ENCODE results near the gene TSHZ1.

Gene TSHZ1

DNA sequence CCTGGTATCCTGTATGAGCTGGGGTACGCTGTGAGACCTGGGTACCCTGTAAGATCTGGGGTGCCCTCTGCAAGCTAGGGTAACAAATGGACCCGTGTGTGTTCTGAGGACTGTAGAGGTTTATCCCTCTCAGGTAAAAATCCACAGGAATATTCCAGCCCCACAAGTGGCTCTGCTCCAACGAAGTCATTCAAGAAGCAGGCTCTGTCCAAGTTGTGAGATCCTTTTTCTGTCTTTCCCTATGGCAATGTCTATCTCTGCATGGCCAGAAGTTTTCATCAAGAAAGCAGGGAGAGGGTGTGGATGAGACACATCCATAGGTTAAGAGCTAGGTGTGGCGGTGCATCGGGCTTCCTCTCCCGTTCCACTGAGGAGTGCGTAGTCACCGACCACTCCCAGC is 44.7 kb upstream of the TSHZ1 start:
- no peaks in the 10 kb centered on the region for H3K9me3 ChIP-seq (ENCODE audit: control insufficient read depth, insufficient read depth, low read depth, low read length)
- no peaks in the 10 kb centered on the region for H3K4me1 ChIP-seq (ENCODE audit: control insufficient read depth, insufficient read depth, low read length)
- no peak overlapping the region for H3K27ac ChIP-seq (ENCODE audit: extremely low read depth, low read depth, low read length)
- CTCF ChIA-PET = no interaction called here
- POLR2A ChIA-PET = no interaction called here
- no peak overlapping the region for H3K4me3 ChIP-seq (ENCODE audit: low read depth, low read length)
- no peak for TF ChIP-seq ZNF792 (tag by site-specific recombination; IDR thresholded peaks at IDR 0.05)
- no peak for TF ChIP-seq KLF8 (tag by site-specific recombination; IDR thresholded peaks at IDR 0.05)
- TF ChIP-seq, protein P1, sequence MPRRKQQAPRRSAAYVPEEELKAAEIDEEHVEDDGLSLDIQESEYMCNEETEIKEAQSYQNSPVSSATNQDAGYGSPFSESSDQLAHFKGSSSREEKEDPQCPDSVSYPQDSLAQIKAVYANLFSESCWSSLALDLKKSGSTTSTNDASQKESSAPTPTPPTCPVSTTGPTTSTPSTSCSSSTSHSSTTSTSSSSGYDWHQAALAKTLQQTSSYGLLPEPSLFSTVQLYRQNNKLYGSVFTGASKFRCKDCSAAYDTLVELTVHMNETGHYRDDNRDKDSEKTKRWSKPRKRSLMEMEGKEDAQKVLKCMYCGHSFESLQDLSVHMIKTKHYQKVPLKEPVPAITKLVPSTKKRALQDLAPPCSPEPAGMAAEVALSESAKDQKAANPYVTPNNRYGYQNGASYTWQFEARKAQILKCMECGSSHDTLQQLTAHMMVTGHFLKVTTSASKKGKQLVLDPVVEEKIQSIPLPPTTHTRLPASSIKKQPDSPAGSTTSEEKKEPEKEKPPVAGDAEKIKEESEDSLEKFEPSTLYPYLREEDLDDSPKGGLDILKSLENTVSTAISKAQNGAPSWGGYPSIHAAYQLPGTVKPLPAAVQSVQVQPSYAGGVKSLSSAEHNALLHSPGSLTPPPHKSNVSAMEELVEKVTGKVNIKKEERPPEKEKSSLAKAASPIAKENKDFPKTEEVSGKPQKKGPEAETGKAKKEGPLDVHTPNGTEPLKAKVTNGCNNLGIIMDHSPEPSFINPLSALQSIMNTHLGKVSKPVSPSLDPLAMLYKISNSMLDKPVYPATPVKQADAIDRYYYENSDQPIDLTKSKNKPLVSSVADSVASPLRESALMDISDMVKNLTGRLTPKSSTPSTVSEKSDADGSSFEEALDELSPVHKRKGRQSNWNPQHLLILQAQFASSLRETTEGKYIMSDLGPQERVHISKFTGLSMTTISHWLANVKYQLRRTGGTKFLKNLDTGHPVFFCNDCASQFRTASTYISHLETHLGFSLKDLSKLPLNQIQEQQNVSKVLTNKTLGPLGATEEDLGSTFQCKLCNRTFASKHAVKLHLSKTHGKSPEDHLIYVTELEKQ (tag by site-specific recombination; IDR thresholded peaks at IDR 0.05; ENCODE audit: borderline replicate concordance) = no peak
- no peak for TF ChIP-seq ZBTB21 (tag by site-specific recombination; IDR thresholded peaks at IDR 0.05)
- TF ChIP-seq SP2 (tag by site-specific recombination; IDR thresholded peaks at IDR 0.05) = no peak
- TF ChIP-seq, protein P2, sequence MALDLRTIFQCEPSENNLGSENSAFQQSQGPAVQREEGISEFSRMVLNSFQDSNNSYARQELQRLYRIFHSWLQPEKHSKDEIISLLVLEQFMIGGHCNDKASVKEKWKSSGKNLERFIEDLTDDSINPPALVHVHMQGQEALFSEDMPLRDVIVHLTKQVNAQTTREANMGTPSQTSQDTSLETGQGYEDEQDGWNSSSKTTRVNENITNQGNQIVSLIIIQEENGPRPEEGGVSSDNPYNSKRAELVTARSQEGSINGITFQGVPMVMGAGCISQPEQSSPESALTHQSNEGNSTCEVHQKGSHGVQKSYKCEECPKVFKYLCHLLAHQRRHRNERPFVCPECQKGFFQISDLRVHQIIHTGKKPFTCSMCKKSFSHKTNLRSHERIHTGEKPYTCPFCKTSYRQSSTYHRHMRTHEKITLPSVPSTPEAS (tag by site-specific recombination; IDR thresholded peaks at IDR 0.05) = no peak
- no peak for TF ChIP-seq ZNF791 (tag by site-specific recombination; IDR thresholded peaks at IDR 0.05)
- TF ChIP-seq ZNF24 (tag by site-specific recombination; IDR thresholded peaks at IDR 0.05) = no peak
- TF ChIP-seq ZNF518A (tag by site-specific recombination; conservative IDR thresholded peaks at IDR 0.05; ENCODE audit: low read depth) = no peak
- no peak for TF ChIP-seq ZNF571 (tag by site-specific recombination; IDR thresholded peaks at IDR 0.05)
- no peak for TF ChIP-seq ZNF677 (tag by site-specific recombination; IDR thresholded peaks at IDR 0.05)
- H3K36me3 ChIP-seq (ENCODE audit: control insufficient read depth in 2 of 2, insufficient read depth in 1 of 2, low read length in 2 of 2) = no peaks in the 10 kb centered on the region

- H3K36me3 ChIP-seq (ENCODE audit: control insufficient read depth in 2 of 2, insufficient read depth in 1 of 2, low read length in 2 of 2) = no peaks in the 10 kb centered on the region
- CTCF ChIA-PET = no interaction called here
- TF ChIP-seq ZNF513 (tag by site-specific recombination; IDR thresholded peaks at IDR 0.05) (no peak), TCF7L2 (IDR thresholded peaks at IDR 0.05; ENCODE audit: borderline replicate concordance, low read depth, low read length) (no peak), ZNF529 (tag by site-specific recombination; IDR thresholded peaks at IDR 0.05; ENCODE audit: insufficient replicate concordance) (no peak), GLI2 (tag by site-specific recombination; IDR thresholded peaks at IDR 0.05; ENCODE audit: borderline replicate concordance, low read depth) (no peak), ZNF629 (tag by site-specific recombination; IDR thresholded peaks at IDR 0.05) (no peak), GLIS1 (tag by site-specific recombination; IDR thresholded peaks at IDR 0.05) (no peak), SP3 (tag by site-specific recombination; IDR thresholded peaks at IDR 0.05) (no peak), ZNF596 (tag by site-specific recombination; IDR thresholded peaks at IDR 0.05) (no peak), ZNF335 (tag by site-specific recombination; conservative IDR thresholded peaks at IDR 0.05) (no peak)
- TF ChIP-seq, protein P3, sequence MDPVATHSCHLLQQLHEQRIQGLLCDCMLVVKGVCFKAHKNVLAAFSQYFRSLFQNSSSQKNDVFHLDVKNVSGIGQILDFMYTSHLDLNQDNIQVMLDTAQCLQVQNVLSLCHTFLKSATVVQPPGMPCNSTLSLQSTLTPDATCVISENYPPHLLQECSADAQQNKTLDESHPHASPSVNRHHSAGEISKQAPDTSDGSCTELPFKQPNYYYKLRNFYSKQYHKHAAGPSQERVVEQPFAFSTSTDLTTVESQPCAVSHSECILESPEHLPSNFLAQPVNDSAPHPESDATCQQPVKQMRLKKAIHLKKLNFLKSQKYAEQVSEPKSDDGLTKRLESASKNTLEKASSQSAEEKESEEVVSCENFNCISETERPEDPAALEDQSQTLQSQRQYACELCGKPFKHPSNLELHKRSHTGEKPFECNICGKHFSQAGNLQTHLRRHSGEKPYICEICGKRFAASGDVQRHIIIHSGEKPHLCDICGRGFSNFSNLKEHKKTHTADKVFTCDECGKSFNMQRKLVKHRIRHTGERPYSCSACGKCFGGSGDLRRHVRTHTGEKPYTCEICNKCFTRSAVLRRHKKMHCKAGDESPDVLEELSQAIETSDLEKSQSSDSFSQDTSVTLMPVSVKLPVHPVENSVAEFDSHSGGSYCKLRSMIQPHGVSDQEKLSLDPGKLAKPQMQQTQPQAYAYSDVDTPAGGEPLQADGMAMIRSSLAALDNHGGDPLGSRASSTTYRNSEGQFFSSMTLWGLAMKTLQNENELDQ (tag by site-specific recombination; IDR thresholded peaks at IDR 0.05; ENCODE audit: low read depth) = no peak
Measured at GRCh38 chr18:75167137-75167536, 43.5 kb upstream of the TSHZ1 start.

More at GRCh38 chr18:75167137-75167536, 43.5 kb upstream of the TSHZ1 start:
- POLR2A ChIA-PET = no interaction called here
- Histone ChIP-seq H3K27ac (ENCODE audit: extremely low read depth, low read depth, low read length) (no peak overlapping the region), H3K4me3 (ENCODE audit: low read depth, low read length) (no peak overlapping the region), H3K4me1 (ENCODE audit: control insufficient read depth, insufficient read depth, low read length) (no peaks in the 10 kb centered on the region), H3K9me3 (ENCODE audit: control insufficient read depth, insufficient read depth, low read depth, low read length) (no peaks in the 10 kb centered on the region)

All from HEK293 (cell line).